Neutrophil (primary cell): ENCODE measurements around the gene WDFY3.

Source experiments
- H3K27ac ChIP-seq: fragments of 200-600 bp; sonication (generic); 2 replicates; pipeline ENCODE4 v1.5.1; 2016; ENCODE audit warnings: mild to moderate bottlenecking, moderate library complexity
- H3K27me3 ChIP-seq: fragments of 200-600 bp; sonication (generic); 2 replicates; pipeline ENCODE4 v1.6.0; 2016; ENCODE audit warnings: mild to moderate bottlenecking
- H3K36me3 ChIP-seq: fragments of 200-600 bp; sonication (generic); 2 replicates; pipeline ENCODE4 v1.5.1; 2017
- H3K4me1 ChIP-seq, 2 experiments: fragments of 200-600 bp in 1 of 2; sonication (generic) in 1 of 2; 1 replicate in 1 of 2; 2 replicates in 1 of 2; pipeline versions ENCODE4 v1.5.1 to v1.6.1; 2013 to 2016; ENCODE audit warnings: low read depth in 1 of 2, low read length in 1 of 2, mild to moderate bottlenecking in 1 of 2, moderate library complexity in 1 of 2; ENCODE audit not compliant: control insufficient read depth in 1 of 2, insufficient read depth in 1 of 2
- H3K4me3 ChIP-seq, 2 experiments: fragments of 200-600 bp in 1 of 2; sonication (generic) in 1 of 2; 1 replicate in 1 of 2; 2 replicates in 1 of 2; pipeline ENCODE4 v1.5.1; 2013 to 2016; ENCODE audit warnings: low read depth in 1 of 2, low read length in 1 of 2, mild to moderate bottlenecking in 1 of 2, moderate library complexity in 1 of 2
- H3K9me3 ChIP-seq: fragments of 200-600 bp; sonication (generic); 2 replicates; pipeline ENCODE4 v1.5.1; 2016
- TF ChIP-seq, protein P1 (sequence below): fragments of 200-600 bp; sonication (generic); IDR thresholded peaks from 2 replicates; pipeline ENCODE4 v1.5.1; 2016; ENCODE audit warnings: antibody characterized with exemption

Gene WDFY3

GRCh38 chr4:84800256-84800655, 166.2 kb downstream of the WDFY3 start:
- H3K36me3 ChIP-seq, result peaks cover 80% of the 10 kb centered on the region
- H3K27ac ChIP-seq, result no peak overlapping the region

DNA sequence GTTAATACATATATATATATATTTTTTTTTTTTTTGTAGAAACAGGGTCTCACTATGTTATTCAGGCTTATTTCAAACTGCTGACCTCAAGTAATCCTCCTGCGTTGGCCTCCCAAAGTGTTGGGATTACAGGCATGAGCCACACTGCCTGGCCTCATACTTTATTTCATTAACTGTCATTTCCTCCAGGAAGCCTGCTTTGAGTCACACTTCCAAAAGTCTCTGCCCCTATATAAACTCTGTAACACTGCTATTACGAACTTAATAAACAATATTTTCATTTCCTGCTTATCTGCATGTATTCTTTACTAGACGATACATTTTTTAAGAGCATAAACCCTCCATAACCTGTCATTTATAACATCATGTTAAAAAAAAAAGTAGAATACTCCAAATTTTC, 167.2 kb downstream of the WDFY3 start:
- Histone ChIP-seq H3K27ac (no peak overlapping the region), H3K4me1 (no peaks in the 10 kb centered on the region), H3K36me3 (peaks cover 89% of the 10 kb centered on the region), H3K4me3 (no peak overlapping the region), H3K9me3 (no peaks in the 10 kb centered on the region), H3K27me3 (no peaks in the 10 kb centered on the region)
- TF ChIP-seq, protein P1, sequence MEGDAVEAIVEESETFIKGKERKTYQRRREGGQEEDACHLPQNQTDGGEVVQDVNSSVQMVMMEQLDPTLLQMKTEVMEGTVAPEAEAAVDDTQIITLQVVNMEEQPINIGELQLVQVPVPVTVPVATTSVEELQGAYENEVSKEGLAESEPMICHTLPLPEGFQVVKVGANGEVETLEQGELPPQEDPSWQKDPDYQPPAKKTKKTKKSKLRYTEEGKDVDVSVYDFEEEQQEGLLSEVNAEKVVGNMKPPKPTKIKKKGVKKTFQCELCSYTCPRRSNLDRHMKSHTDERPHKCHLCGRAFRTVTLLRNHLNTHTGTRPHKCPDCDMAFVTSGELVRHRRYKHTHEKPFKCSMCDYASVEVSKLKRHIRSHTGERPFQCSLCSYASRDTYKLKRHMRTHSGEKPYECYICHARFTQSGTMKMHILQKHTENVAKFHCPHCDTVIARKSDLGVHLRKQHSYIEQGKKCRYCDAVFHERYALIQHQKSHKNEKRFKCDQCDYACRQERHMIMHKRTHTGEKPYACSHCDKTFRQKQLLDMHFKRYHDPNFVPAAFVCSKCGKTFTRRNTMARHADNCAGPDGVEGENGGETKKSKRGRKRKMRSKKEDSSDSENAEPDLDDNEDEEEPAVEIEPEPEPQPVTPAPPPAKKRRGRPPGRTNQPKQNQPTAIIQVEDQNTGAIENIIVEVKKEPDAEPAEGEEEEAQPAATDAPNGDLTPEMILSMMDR, result no peak

More at GRCh38 chr4:84800256-84800655, 166.2 kb downstream of the WDFY3 start:
- TF ChIP-seq, protein P1, result no peak
- Histone ChIP-seq H3K4me3 (no peak overlapping the region), H3K27me3 (no peaks in the 10 kb centered on the region), H3K9me3 (no peaks in the 10 kb centered on the region), H3K4me1 (no peaks in the 10 kb centered on the region)

GRCh38 chr4:84796394-84796793, 170.1 kb downstream of the WDFY3 start:
- no peaks in the 10 kb centered on the region for H3K27me3 ChIP-seq
- no peak overlapping the region for H3K27ac ChIP-seq
- TF ChIP-seq, protein P1, result no peak
- peaks cover 92% of the 10 kb centered on the region for H3K36me3 ChIP-seq
- H3K9me3 ChIP-seq, result no peaks in the 10 kb centered on the region
- no peaks in the 10 kb centered on the region for H3K4me1 ChIP-seq
- no peak overlapping the region for H3K4me3 ChIP-seq

DNA sequence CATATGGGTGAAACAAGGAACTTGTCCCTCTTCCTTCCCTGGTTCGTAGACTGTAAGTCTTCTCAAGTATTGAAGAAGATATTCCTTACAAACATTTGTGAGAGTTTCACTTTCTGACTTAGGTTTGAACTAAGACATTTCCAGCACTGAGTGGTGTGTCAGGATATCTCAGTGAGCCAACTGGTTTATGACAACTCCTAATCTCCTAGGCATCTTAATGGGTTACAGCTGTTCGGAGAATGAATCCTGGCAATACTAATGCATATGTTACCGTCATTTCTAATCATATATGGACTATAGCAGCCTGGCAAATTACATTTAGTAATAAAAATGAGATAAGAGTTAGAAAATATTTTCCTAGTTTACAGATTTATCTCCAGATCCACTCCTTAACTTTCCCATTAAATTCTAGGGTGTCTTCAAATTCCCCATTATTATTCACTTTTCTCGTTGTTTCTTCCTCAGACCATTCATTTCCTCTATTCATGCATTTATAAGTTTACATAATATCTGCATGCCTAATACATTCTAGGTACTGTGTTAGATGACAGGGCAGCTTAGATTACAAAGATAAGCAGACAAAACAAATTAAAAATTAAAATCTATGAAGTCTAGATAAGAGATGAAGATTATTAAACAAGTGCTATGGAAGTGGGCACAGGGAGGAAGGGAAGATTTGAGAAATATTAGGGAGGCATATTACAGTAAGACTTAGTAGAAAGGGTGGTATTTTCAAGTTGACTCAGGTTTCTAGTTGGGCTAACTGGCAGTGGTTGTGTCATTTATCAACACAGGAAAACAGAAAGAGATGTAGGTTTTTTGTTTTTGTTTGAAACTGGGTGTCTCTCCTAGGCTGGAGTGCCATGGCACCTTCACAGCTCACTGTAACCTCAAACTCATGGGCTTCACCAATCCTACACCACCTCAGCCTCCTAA, 173.9 kb downstream of the WDFY3 start:
- H3K36me3 ChIP-seq, result peaks cover 91% of the 10 kb centered on the region
- H3K4me1 ChIP-seq, result no peaks in the 10 kb centered on the region
- no peak overlapping the region for H3K4me3 ChIP-seq
- no peak overlapping the region for H3K27ac ChIP-seq
- no peaks in the 10 kb centered on the region for H3K9me3 ChIP-seq
- H3K27me3 ChIP-seq, result no peaks in the 10 kb centered on the region
- TF ChIP-seq, protein P1, result no peak

DNA sequence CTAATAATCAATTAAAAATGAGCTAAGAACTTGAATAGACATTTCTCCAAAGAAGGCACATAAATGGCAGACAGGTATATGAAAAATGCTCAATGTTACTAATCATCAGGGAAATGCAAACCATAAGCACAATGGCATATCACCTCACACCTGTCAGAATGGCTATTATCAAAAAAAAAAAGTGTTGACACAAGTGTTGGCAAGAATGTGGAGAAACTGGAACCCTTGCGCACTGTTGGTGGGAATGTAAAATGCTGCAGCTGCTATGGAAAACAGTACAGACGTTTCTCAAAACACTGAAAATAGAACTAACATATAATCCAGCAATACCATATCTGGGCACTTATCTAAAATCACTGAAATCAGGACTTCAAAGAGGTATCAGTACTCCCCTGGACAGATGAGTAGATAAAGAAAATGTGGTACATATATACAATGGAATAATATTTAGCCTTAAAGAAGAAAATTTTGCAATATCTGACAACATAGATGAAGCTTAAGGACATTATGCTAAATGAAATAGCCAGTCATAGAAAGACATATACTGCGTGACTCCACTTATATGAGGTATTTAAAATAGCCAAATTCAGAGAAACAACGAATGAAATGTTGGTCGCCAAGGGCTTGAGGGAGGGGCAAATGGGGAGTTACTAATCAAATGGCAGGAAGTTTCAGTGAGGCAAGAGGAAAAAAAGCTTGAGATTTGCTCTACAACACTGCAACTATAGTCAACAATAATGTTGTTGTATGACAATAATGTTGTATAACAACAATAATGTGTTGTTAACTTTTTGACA, 175.5 kb downstream of the WDFY3 start:
- Histone ChIP-seq H3K27ac (no peak overlapping the region), H3K9me3 (no peaks in the 10 kb centered on the region), H3K36me3 (peaks cover 91% of the 10 kb centered on the region), H3K4me3 (no peak overlapping the region), H3K4me1 (no peaks in the 10 kb centered on the region), H3K27me3 (no peaks in the 10 kb centered on the region)
- TF ChIP-seq, protein P1, result no peak
